Measurements from ENCODE around the gene SLC29A4.

GRCh38 chr7:5283421-5284303, 919 bp downstream of the SLC29A4 start:
- TF ChIP-seq CTCF (IDR thresholded peaks at IDR 0.05) (no peak), EZH2phosphoT487 (IDR thresholded peaks at IDR 0.05) (no peak), EZH2 (IDR thresholded peaks at IDR 0.05) (no peak)

Data from neural progenitor cell (in vitro differentiated cells).